ENCODE measurements around the gene SLC1A3.
"Not testable (repeated sequence)": the region's sequence is repeated elsewhere in the genome, so short reads cannot be mapped to it uniquely, and the experiment has no call there.

SLC1A3 gene

DNA sequence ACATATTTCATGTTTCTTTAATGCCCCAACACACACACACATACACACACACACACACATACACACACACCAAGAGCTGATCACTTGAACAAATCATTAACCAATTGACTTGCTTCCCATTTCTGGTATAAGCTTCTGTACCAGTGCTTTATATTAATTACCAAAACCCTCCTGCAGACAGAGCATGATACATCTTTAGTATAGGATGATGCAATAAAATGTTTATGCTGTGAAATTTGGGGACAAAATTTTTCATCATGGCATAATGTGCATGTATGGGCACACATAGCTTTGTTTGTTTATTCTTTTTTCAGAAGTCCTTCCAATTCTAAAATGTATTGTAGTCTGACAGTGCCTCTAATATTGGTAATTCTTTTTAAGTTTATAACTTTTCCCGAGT, 34.5 kb downstream of the SLC1A3 start:
- TF ChIP-seq, protein P1, sequence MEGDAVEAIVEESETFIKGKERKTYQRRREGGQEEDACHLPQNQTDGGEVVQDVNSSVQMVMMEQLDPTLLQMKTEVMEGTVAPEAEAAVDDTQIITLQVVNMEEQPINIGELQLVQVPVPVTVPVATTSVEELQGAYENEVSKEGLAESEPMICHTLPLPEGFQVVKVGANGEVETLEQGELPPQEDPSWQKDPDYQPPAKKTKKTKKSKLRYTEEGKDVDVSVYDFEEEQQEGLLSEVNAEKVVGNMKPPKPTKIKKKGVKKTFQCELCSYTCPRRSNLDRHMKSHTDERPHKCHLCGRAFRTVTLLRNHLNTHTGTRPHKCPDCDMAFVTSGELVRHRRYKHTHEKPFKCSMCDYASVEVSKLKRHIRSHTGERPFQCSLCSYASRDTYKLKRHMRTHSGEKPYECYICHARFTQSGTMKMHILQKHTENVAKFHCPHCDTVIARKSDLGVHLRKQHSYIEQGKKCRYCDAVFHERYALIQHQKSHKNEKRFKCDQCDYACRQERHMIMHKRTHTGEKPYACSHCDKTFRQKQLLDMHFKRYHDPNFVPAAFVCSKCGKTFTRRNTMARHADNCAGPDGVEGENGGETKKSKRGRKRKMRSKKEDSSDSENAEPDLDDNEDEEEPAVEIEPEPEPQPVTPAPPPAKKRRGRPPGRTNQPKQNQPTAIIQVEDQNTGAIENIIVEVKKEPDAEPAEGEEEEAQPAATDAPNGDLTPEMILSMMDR (IDR thresholded peaks at IDR 0.05; ENCODE audit: insufficient read depth, low read length, poor library complexity, severe bottlenecking): no peak

DNA sequence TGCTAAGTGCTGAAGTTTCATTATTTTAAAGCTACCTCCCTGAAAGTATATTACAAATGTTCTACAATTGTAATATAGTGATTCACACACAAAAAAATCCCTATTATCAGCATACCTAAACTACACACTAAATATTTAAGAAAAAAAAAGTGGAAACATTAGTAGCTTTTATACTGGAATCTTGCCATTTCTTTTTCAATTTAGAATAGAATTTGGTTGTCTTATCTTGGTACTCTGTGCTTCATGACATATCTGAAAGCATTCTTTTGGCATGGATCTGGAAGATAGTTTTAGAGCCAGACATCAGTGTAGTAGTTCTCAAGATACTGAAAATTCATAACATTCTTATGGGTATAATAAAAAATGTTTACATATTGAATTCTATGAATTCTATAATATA, 35.0 kb downstream of the SLC1A3 start:
- no peaks in the 10 kb centered on the region for H3K36me3 ChIP-seq (ENCODE audit: control insufficient read depth, insufficient read depth, low read length)
- no peak for DNase-seq (ENCODE audit: extremely low read depth, insufficient read length)
- no peaks in the 10 kb centered on the region for H3K27me3 ChIP-seq (replicated peaks; ENCODE audit: control insufficient read depth, insufficient read depth, low read length)
- H3K4me3 ChIP-seq (replicated peaks; ENCODE audit: low read depth, low read length): no peak overlapping the region
- TF ChIP-seq, protein P1 (IDR thresholded peaks at IDR 0.05; ENCODE audit: insufficient read depth, low read length, poor library complexity, severe bottlenecking): no peak

More for the DNA sequence above, 34.5 kb downstream of the SLC1A3 start:
- no peaks in the 10 kb centered on the region for H3K36me3 ChIP-seq (ENCODE audit: control insufficient read depth, insufficient read depth, low read length)
- no peak overlapping the region for H3K4me3 ChIP-seq (replicated peaks; ENCODE audit: low read depth, low read length)
- H3K27me3 ChIP-seq (replicated peaks; ENCODE audit: control insufficient read depth, insufficient read depth, low read length): no peaks in the 10 kb centered on the region
- no peak for DNase-seq (ENCODE audit: extremely low read depth, insufficient read length)

DNA sequence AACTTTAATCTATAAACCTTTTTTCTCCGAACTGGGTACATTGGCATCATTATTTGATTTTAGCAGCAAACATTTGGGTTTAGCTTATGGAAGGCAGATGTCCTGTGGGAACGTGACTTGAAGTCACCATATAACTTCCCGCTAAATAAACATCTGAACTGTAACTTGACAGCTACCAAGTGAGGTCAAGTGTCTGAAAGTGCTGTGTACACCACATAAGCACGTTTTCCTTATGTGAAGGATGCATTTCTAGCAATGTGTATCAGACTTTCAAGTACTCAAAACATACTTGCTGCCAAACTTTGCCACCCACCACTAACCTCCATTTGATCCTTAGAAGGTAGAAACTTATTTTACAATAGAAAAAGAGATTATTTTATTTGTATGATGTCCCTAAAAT, 35.7 kb downstream of the SLC1A3 start:
- Histone ChIP-seq H3K36me3 (ENCODE audit: control insufficient read depth, insufficient read depth, low read length) (no peaks in the 10 kb centered on the region), H3K4me3 (replicated peaks; ENCODE audit: low read depth, low read length) (no peak overlapping the region), H3K27me3 (replicated peaks; ENCODE audit: control insufficient read depth, insufficient read depth, low read length) (no peaks in the 10 kb centered on the region)
- DNase-seq (ENCODE audit: extremely low read depth, insufficient read length): no peak
- TF ChIP-seq, protein P1 (IDR thresholded peaks at IDR 0.05; ENCODE audit: insufficient read depth, low read length, poor library complexity, severe bottlenecking): no peak

DNA sequence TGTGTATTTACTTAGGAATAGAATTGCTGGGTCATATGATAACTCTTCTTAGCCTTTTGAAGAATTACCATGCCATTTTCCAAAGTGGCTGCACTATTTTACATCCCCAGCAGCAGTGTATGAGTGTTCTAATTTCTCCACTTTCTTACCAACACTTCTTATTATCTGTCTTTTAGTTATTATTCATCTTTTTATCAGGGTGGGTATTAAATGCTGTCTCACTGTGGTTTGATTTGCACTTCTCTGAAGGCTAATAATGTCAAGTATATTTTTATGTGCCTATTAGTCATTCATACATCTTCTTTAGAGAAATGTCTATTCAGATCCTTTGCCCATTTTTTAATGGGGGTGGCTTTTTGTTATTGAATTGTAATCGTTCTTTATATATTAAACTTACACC, 36.8 kb downstream of the SLC1A3 start:
- H3K27me3 ChIP-seq (replicated peaks; ENCODE audit: control insufficient read depth, insufficient read depth, low read length): no peaks in the 10 kb centered on the region

DNA sequence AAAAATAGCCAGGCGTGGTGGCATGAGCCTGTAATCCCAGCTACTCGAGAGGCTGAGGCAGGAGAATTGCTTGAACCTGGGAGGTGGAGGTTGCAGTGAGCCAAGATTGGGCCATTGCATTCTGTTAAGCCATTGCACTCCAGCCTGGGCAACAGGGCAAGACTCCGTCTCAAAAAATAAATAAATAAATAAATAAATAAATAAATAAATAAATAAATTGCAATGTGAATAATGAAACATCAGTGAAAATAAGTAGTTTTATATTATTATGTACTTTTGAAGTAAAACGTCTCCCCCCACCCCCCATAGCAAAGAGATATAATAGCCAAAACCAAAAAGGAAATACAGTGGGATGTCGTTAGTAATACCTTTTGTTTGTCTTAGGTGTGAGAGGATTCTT, 37.4 kb downstream of the SLC1A3 start:
- H3K36me3 ChIP-seq (ENCODE audit: control insufficient read depth, insufficient read depth, low read length); DNase-seq (ENCODE audit: extremely low read depth, insufficient read length): not testable (repeated sequence)

More for the DNA sequence above, 36.8 kb downstream of the SLC1A3 start:
- Histone ChIP-seq H3K4me3 (replicated peaks; ENCODE audit: low read depth, low read length) (no peak overlapping the region), H3K36me3 (ENCODE audit: control insufficient read depth, insufficient read depth, low read length) (no peaks in the 10 kb centered on the region)
- DNase-seq (ENCODE audit: extremely low read depth, insufficient read length): no peak
- TF ChIP-seq, protein P1 (IDR thresholded peaks at IDR 0.05; ENCODE audit: insufficient read depth, low read length, poor library complexity, severe bottlenecking): no peak

DNA sequence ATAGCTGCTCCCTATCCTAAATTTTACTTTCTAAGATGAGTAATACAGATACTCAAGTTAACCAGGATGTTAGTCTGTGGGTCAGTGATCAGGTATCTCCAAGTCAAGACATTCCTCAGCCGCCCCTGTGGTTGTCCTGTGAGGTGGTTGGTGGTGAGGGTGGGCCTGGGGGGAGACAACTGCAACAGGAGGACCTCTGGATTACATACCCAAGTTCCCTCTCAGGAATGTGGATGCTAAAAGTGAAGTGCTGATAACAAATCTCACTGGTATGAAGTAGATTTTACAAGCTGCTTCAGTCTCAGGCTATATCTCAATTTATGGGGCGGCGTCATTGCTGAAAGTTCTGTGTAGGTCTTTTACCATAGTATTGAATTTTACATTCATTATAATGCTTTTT, 38.3 kb downstream of the SLC1A3 start:
- no peaks in the 10 kb centered on the region for H3K36me3 ChIP-seq (ENCODE audit: control insufficient read depth, insufficient read depth, low read length)
- H3K4me3 ChIP-seq (replicated peaks; ENCODE audit: low read depth, low read length): no peak overlapping the region
- DNase-seq (ENCODE audit: extremely low read depth, insufficient read length): no peak
- TF ChIP-seq, protein P1 (IDR thresholded peaks at IDR 0.05; ENCODE audit: insufficient read depth, low read length, poor library complexity, severe bottlenecking): no peak
- no peaks in the 10 kb centered on the region for H3K27me3 ChIP-seq (replicated peaks; ENCODE audit: control insufficient read depth, insufficient read depth, low read length)

More for the DNA sequence above, 37.4 kb downstream of the SLC1A3 start:
- H3K27me3 ChIP-seq (replicated peaks; ENCODE audit: control insufficient read depth, insufficient read depth, low read length); H3K4me3 ChIP-seq (replicated peaks; ENCODE audit: low read depth, low read length): not testable (repeated sequence)

Measured in GM06990 (cell line).